Transverse colon (tissue), 4 donors: ENCODE data around the gene METTL14. TPM values are rescaled to one million over a fixed set of nuclear protein-coding genes. Genes with fewer than 3 reads are reported as not detected.
"Not testable (repeated sequence)": the region's sequence is repeated elsewhere in the genome, so short reads cannot be mapped to it uniquely, and the experiment has no call there.

Source experiments
- DNase-seq: peaks from one replicate; pipeline ENCODE4 v3.0.0-alpha.2; 2019
- H3K27ac ChIP-seq, 4 donors: fragments of 200-600 bp; sonication (generic); 2 replicates each; pipeline ENCODE4 v1.5.1; 2016 to 2018; ENCODE audit warnings: inconsistent platforms in 4 of 4
- H3K27me3 ChIP-seq: fragments of 200-600 bp; sonication (generic); 2 replicates; pipeline ENCODE4 v1.5.1; 2017; ENCODE audit warnings: inconsistent platforms
- H3K36me3 ChIP-seq, 4 donors: fragments of 200-600 bp; sonication (generic); 2 replicates each; pipeline ENCODE4 v1.5.1; 2017 to 2019; ENCODE audit warnings: inconsistent platforms in 4 of 4
- H3K4me1 ChIP-seq, 4 donors: fragments of 200-600 bp; sonication (generic); 2 replicates each; pipeline ENCODE4 v1.5.1; 2017 to 2020; ENCODE audit warnings: inconsistent platforms in 4 of 4
- H3K4me3 ChIP-seq, 4 donors: fragments of 200-600 bp; sonication (generic); 1 replicate in 1 of 4; 2 replicates in 3 of 4; pipeline versions ENCODE4 v1.5.1 to v1.6.1; 2017 to 2019; ENCODE audit warnings: inconsistent platforms in 4 of 4
- H3K9me3 ChIP-seq, 2 donors: fragments of 200-600 bp; sonication (generic); 2 replicates each; pipeline ENCODE4 v1.5.1; 2017 to 2019; ENCODE audit warnings: inconsistent platforms in 2 of 2
- CTCF ChIP-seq, 5 experiments: fragments of 200-600 bp in 3 of 5; fragments of 450-650 bp in 2 of 5; sonication (generic) in 3 of 5; IDR thresholded peaks; 1 replicate in 2 of 5; 2 replicates in 3 of 5; pipeline ENCODE4 v1.5.1; 2016 to 2017; ENCODE audit warnings: antibody characterized with exemption in 5 of 5, inconsistent platforms in 3 of 5, mild to moderate bottlenecking in 2 of 5, moderate library complexity in 1 of 5
- EP300 ChIP-seq: sonication (generic); formaldehyde crosslinking; IDR thresholded peaks from one replicate; pipeline ENCODE4 v1.6.1; 2017; ENCODE audit warnings: antibody characterized with exemption, low read depth
- POLR2A ChIP-seq: fragments of 450-650 bp; IDR thresholded peaks from one replicate; pipeline ENCODE4 v1.6.1; 2016; ENCODE audit warnings: antibody characterized with exemption, mild to moderate bottlenecking, moderate library complexity
- POLR2AphosphoS5 ChIP-seq, 3 donors: sonication (generic); formaldehyde crosslinking; IDR thresholded peaks; one replicate each; pipeline ENCODE4 v1.6.1; 2016; ENCODE audit warnings: antibody characterized with exemption in 3 of 3
- WGBS, 2 donors: methylation state at CpG; one replicate each; pipeline ENCODE4 v1.1.5; 2018; ENCODE audit warnings: low coverage in 1 of 2; 5-methylcytosine and 5-hydroxymethylcytosine counted together
- in situ Hi-C, 4 donors: fragments of 200-750 bp; cut with MboI; loops; one replicate each; pipeline versions ENCODE4 v1.15.0 to v1.15.1; 2017; ENCODE audit warnings: low sequenced_read_pairs in 3 of 4, low pct_ligation_motif_present in 1 of 4, low pct_unique_long_range_greater_than_20kb in 1 of 4
- intact Hi-C: fragments of 100-400 bp; cut with DNase I; formaldehyde crosslinking; loops from one replicate; pipeline ENCODE4 v1.15.1; 2023; ENCODE audit warnings: low total_unique reads
- total RNA-seq, 4 donors: library from RNA; depleted of rRNA; stranded (reverse); fragments of >200 nt; gene quantifications; one replicate each; pipeline ENCODE4 v1.1.0, GENCODE V29; 2016

Gene METTL14
- total RNA-seq = 10 to 100 TPM in 3 of 4 donors, 1 to 10 TPM in 1; 9.8 to 43.0 (median 27.6) TPM

- WGBS, 2 donors = 5 to 17% methylated on average over 14 to 42 of the region's 42 CpGs
- peaks cover 0 to 25% (median 11%) of the 10 kb centered on the region in 4 donors for H3K36me3 ChIP-seq
- TF ChIP-seq POLR2A (peak; percentile 61), EP300 (no peak), CTCF (IDR thresholded peaks at IDR 0.05) (peak in 4 of 5 experiments; percentile 17 to 55 (median 34)), POLR2AphosphoS5 (IDR thresholded peaks at IDR 0.05) (peak; percentile 63 to 73 (median 66))
- H3K4me1 ChIP-seq = peaks cover 7 to 22% (median 17%) of the 10 kb centered on the region in 4 donors
- intact Hi-C loops (no loop called here), in situ Hi-C loops (no loop called here)
- no peaks in the 10 kb centered on the region for H3K9me3 ChIP-seq
- no peaks in the 10 kb centered on the region for H3K27me3 ChIP-seq
- H3K4me3 ChIP-seq = peak within 1 kb of the TSS; percentile 39 to 70 (median 61)
- H3K27ac ChIP-seq = peak within 1 kb of the TSS; percentile 84 to 94 (median 90)
- peak; percentile 93 for DNase-seq
Measured at GRCh38 chr4:118684873-118685811, at the start of gene METTL14. Gene METTL14 (plus strand): TSS chr4:118685392. CDS start chr4:118685535, 143 bp downstream.

GRCh38 chr4:118636126-118636525 lies 49.1 kb upstream of the METTL14 start:
- H3K27me3 ChIP-seq, H3K27ac ChIP-seq, in situ Hi-C loops, H3K9me3 ChIP-seq, H3K36me3 ChIP-seq, H3K4me1 ChIP-seq, DNase-seq, intact Hi-C loops, H3K4me3 ChIP-seq: not testable (repeated sequence)
- WGBS, 2 donors = 94% methylated on average over 5 of the region's 9 CpGs; no CpG with 5 or more reads in 1 of the 2 donors

- H3K4me3 ChIP-seq, H3K4me1 ChIP-seq, in situ Hi-C loops, intact Hi-C loops, H3K27me3 ChIP-seq, H3K36me3 ChIP-seq, H3K27ac ChIP-seq, H3K9me3 ChIP-seq: not testable (repeated sequence)
- 59% methylated on average over 5 of the region's 5 CpGs; no CpG with 5 or more reads in 1 of the 2 donors for WGBS, 2 donors
- peak; percentile 42 for DNase-seq
- TF ChIP-seq CTCF (IDR thresholded peaks at IDR 0.05) = peak in 4 of 5 experiments; percentile 13 to 30 (median 20)
Measured at GRCh38 chr4:118664665-118665064, 20.5 kb upstream of the METTL14 start.

DNA sequence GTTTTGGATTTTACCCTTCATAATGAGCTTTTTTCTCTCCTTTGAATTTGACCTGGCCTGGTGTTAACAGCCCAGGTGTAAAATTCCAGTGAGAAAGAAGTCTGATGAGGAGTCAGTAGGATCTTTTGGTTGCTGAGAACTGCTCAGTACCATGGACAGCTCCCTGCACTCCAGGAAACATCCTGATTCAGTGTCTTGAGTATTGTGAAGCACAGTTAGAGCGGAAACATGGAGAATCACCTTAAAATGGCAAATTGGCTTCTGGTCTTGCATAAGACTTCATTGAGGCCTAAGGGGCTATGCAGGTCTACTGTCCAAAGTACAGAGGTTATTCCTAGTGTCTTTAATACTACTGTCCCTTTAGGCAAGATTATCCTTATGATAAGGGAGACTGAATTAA lies 16.0 kb upstream of the METTL14 start:
- H3K27me3 ChIP-seq, H3K9me3 ChIP-seq, H3K4me3 ChIP-seq, H3K36me3 ChIP-seq, intact Hi-C loops, H3K27ac ChIP-seq, in situ Hi-C loops, H3K4me1 ChIP-seq: not testable (repeated sequence)
- WGBS, 2 donors = 22 to 40% methylated on average over 1 of the region's 1 CpG
- DNase-seq = peak; percentile 59

GRCh38 chr4:118670968-118671367 lies 14.2 kb upstream of the METTL14 start:
- H3K4me3 ChIP-seq, H3K27me3 ChIP-seq, H3K27ac ChIP-seq, H3K9me3 ChIP-seq, H3K36me3 ChIP-seq, in situ Hi-C loops, intact Hi-C loops, DNase-seq, H3K4me1 ChIP-seq: not testable (repeated sequence)
- 87% methylated on average over 2 of the region's 2 CpGs; no CpG with 5 or more reads in 1 of the 2 donors for WGBS, 2 donors
